ENCODE results near the gene FAM78A. TPM values are rescaled to one million over a fixed set of nuclear protein-coding genes. Genes with fewer than 3 reads are reported as not detected.

FAM78A gene
- total RNA-seq, 4 donors from 2014 or later, result 1.00 to 3.4 (median 2.2) TPM

DNA sequence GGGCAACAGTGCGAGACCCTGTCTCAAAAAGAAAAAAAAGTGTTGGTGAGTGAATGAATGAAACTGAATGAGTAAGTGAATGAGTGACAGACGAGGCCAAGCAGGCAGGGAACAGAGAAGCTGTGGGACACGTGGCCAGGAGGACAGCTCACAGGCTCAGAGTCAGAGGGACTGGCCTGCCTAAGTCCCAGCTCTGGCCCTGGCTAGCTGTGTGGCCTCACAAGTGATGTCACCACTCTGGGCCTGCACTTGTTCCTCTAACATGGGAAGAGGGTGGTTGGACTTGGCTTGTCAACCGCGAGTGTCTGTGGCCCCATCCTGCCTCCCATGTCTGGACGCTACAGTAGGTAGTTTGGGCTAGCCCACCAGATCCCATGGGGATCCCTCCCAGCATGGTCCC, 8.5 kb upstream of the FAM78A start:
- H3K27ac ChIP-seq, result no peak overlapping the region
- in situ Hi-C loops (cut with MboI; ENCODE audit: low pct_ligation_motif_present in 1 of 4, low pct_unique_long_range_greater_than_20kb in 1 of 4, low sequenced_read_pairs in 3 of 4) (no loop called here), intact Hi-C loops (cut with DNase I; ENCODE audit: low total_unique reads) (no loop called here)
- H3K4me3 ChIP-seq, result no peak overlapping the region
- WGBS, 2 donors (ENCODE audit: low coverage in 1 of 2), result 88 to 100% methylated on average over 1 to 6 of the region's 6 CpGs
- H3K4me1 ChIP-seq, result peaks cover 0 to 8% (median 5%) of the 10 kb centered on the region in 4 donors
- H3K9me3 ChIP-seq, result no peaks in the 10 kb centered on the region
- H3K36me3 ChIP-seq, result no peaks in the 10 kb centered on the region
- peaks cover 34% of the 10 kb centered on the region for H3K27me3 ChIP-seq
- TF ChIP-seq POLR2AphosphoS5 (IDR thresholded peaks at IDR 0.05), result no peak
- no peak for TF ChIP-seq EP300 (IDR thresholded peaks at IDR 0.05; ENCODE audit: low read depth)
- TF ChIP-seq CTCF (IDR thresholded peaks at IDR 0.05), result no peak
- no peak for TF ChIP-seq POLR2A (IDR thresholded peaks at IDR 0.05)
- DNase-seq, result no peak

GRCh38 chr9:131282688-131283422, 6.5 kb upstream of the FAM78A start:
- 17% methylated on average over 37 of the region's 61 CpGs; no CpG with 5 or more reads in 1 of the 2 donors for WGBS, 2 donors (ENCODE audit: low coverage in 1 of 2)

DNA sequence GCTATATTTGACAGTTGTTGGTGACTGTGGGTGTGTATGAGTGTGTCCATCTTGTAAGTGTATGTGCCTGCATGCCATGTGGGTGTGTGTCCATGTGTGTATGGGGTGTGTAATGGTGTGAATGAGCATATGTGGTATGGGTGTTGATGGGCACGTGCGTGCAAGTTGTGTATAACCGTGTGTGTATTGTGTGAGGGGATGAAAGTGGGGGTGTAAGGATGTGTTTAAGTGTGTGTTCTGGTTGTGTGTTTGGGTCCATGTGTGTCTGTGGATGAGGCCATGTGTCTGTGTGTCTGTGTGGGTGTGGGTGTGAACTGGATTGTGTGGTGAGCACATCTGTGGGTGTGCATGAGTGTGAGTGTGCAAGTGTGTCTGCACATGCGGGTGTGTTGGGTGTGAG, 5.9 kb upstream of the FAM78A start:
- in situ Hi-C loops (cut with MboI; ENCODE audit: low pct_ligation_motif_present in 1 of 4, low pct_unique_long_range_greater_than_20kb in 1 of 4, low sequenced_read_pairs in 3 of 4), result no loop called here
- intact Hi-C loops (cut with DNase I; ENCODE audit: low total_unique reads), result no loop called here

More at GRCh38 chr9:131282688-131283422, 6.5 kb upstream of the FAM78A start:
- intact Hi-C loops (cut with DNase I; ENCODE audit: low total_unique reads) (no loop called here), in situ Hi-C loops (cut with MboI; ENCODE audit: low pct_ligation_motif_present in 1 of 4, low pct_unique_long_range_greater_than_20kb in 1 of 4, low sequenced_read_pairs in 3 of 4) (no loop called here)
- peaks cover 38% of the 10 kb centered on the region for H3K27me3 ChIP-seq
- H3K4me3 ChIP-seq, result peak overlapping the region in 2 of 4 donors; percentile 18 to 27
- no peak overlapping the region for H3K27ac ChIP-seq
- no peaks in the 10 kb centered on the region for H3K36me3 ChIP-seq
- H3K9me3 ChIP-seq, result no peaks in the 10 kb centered on the region
- H3K4me1 ChIP-seq, result peaks cover 0 to 14% (median 7%) of the 10 kb centered on the region in 4 donors
- TF ChIP-seq EP300 (IDR thresholded peaks at IDR 0.05; ENCODE audit: low read depth) (no peak), POLR2AphosphoS5 (IDR thresholded peaks at IDR 0.05) (no peak)
- no peak for DNase-seq

DNA sequence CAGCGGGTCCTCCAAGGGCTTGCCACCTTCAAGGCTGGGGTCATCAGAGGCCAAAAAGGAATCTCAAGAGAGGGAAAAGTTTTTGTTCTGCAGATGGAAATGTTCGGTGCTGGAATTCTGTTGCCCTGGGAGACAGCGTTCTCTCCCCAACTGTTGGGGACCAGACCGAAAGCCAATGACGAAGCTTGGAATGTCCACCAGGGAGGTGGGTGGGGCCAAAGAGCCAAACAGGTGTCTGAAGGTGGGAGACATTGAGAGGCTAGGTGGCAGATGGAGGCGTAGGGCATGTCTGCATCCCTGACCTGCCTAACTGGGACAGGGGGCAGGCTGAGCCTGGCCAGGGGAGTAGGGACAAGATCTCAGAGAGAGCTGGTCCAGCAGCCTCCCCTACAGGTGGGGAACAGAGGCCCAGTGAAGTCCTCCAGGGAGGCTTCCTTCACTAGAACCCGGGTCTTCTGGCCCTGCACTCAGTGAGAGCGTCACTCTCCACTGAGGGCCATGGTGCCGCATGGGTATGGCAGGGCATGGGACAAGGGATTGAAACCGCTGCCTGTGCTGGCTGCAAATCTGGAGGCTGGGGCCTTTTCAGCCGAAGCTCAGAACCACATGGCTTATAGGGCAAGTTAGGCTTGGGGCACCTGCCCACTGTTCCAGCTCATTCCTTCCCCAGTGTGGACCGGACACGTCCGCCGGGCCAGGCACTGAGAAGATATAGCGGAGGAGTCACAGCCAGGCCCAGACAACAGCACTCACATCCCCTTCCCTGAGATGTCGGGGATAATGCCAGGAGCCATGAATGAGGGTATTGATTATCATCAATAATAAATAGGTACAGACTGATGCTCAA, 5.0 kb upstream of the FAM78A start:
- Histone ChIP-seq H3K27me3 (peaks cover 48% of the 10 kb centered on the region), H3K4me3 (no peak overlapping the region), H3K27ac (no peak overlapping the region), H3K4me1 (peaks cover 0 to 21% (median 14%) of the 10 kb centered on the region in 4 donors), H3K36me3 (no peaks in the 10 kb centered on the region), H3K9me3 (no peaks in the 10 kb centered on the region)
- intact Hi-C loops (cut with DNase I; ENCODE audit: low total_unique reads), result no loop called here
- in situ Hi-C loops (cut with MboI; ENCODE audit: low pct_ligation_motif_present in 1 of 4, low pct_unique_long_range_greater_than_20kb in 1 of 4, low sequenced_read_pairs in 3 of 4), result no loop called here
- TF ChIP-seq POLR2AphosphoS5 (IDR thresholded peaks at IDR 0.05), result no peak
- TF ChIP-seq CTCF (IDR thresholded peaks at IDR 0.05), result no peak
- no peak for TF ChIP-seq POLR2A (IDR thresholded peaks at IDR 0.05)
- DNase-seq, result no peak
- WGBS, 2 donors (ENCODE audit: low coverage in 1 of 2), result 68 to 83% methylated on average over 7 to 17 of the region's 17 CpGs

More for the DNA sequence above, 5.9 kb upstream of the FAM78A start:
- H3K27ac ChIP-seq, result no peak overlapping the region
- 50 to 79% methylated on average over 1 to 4 of the region's 4 CpGs for WGBS, 2 donors (ENCODE audit: low coverage in 1 of 2)
- no peaks in the 10 kb centered on the region for H3K9me3 ChIP-seq
- H3K27me3 ChIP-seq, result peaks cover 41% of the 10 kb centered on the region
- no peak overlapping the region for H3K4me3 ChIP-seq
- H3K36me3 ChIP-seq, result no peaks in the 10 kb centered on the region
- TF ChIP-seq POLR2AphosphoS5 (IDR thresholded peaks at IDR 0.05), result no peak
- TF ChIP-seq EP300 (IDR thresholded peaks at IDR 0.05; ENCODE audit: low read depth), result no peak
- no peak for TF ChIP-seq POLR2A (IDR thresholded peaks at IDR 0.05)
- TF ChIP-seq CTCF (IDR thresholded peaks at IDR 0.05), result no peak
- peaks cover 0 to 17% (median 11%) of the 10 kb centered on the region in 4 donors for H3K4me1 ChIP-seq
- DNase-seq, result no peak

Measured in transverse colon (tissue), 4 donors.